Breast epithelium (tissue), 4 donors: ENCODE data around the gene PLEKHA5. TPM values are rescaled to one million over a fixed set of nuclear protein-coding genes. Genes with fewer than 3 reads are reported as not detected.

Experiments used
- DNase-seq, 2 donors: peaks; one replicate each; pipeline ENCODE4 v3.0.0-alpha.2; 2019; ENCODE audit warnings: low spot score in 2 of 2
- H3K27ac ChIP-seq, 2 donors: fragments of 200-600 bp; sonication (generic) in 1 of 2; one replicate each; pipeline ENCODE4 v1.5.1; 2016 to 2019; ENCODE audit warnings: mild to moderate bottlenecking in 1 of 2
- H3K27me3 ChIP-seq, 2 donors: fragments of 200-600 bp; sonication (generic) in 1 of 2; one replicate each; pipeline versions ENCODE4 v1.5.1 to v1.6.0; 2017 to 2019; ENCODE audit warnings: control low read depth in 1 of 2, mild to moderate bottlenecking in 1 of 2
- H3K36me3 ChIP-seq: fragments of 200-600 bp; one replicate; pipeline ENCODE4 v1.5.1; 2019
- H3K4me1 ChIP-seq, 2 donors: fragments of 200-600 bp; sonication (generic); one replicate each; pipeline ENCODE4 v1.5.1; 2016 to 2019; ENCODE audit warnings: control low read depth in 1 of 2
- H3K4me3 ChIP-seq, 3 donors: fragments of 200-600 bp; sonication (generic); 1 replicate in 2 of 3; 2 replicates in 1 of 3; pipeline ENCODE4 v1.5.1; 2016 to 2019; ENCODE audit warnings: mild to moderate bottlenecking in 3 of 3, moderate library complexity in 2 of 3
- H3K9me3 ChIP-seq, 2 donors: fragments of 200-600 bp; sonication (generic) in 1 of 2; one replicate each; pipeline ENCODE4 v1.5.1; 2016 to 2019; ENCODE audit warnings: control low read depth in 1 of 2
- CTCF ChIP-seq, 3 donors: fragments of 450-650 bp; IDR thresholded peaks; one replicate each; pipeline ENCODE4 v1.5.1; 2016 to 2017; ENCODE audit warnings: antibody characterized with exemption in 3 of 3, mild to moderate bottlenecking in 3 of 3, moderate library complexity in 3 of 3
- POLR2A ChIP-seq: fragments of 450-650 bp; IDR thresholded peaks from one replicate; pipeline ENCODE4 v1.6.1; 2016; ENCODE audit warnings: antibody characterized with exemption, mild to moderate bottlenecking, moderate library complexity
- POLR2AphosphoS5 ChIP-seq, 3 donors: sonication (generic); formaldehyde crosslinking; IDR thresholded peaks; one replicate each; pipeline ENCODE4 v1.6.1; 2017; ENCODE audit warnings: antibody characterized with exemption in 3 of 3
- intact Hi-C: fragments of 100-400 bp; cut with DNase I; formaldehyde crosslinking; loops from one replicate; pipeline ENCODE4 v1.15.1; 2023; ENCODE audit warnings: low total_unique reads
- total RNA-seq, 3 donors: library from RNA; depleted of rRNA; stranded (reverse); fragments of >200 nt; gene quantifications; one replicate each; pipeline ENCODE4 v1.1.0, GENCODE V29; 2016

Gene PLEKHA5
- total RNA-seq, 3 donors from 2014 or later, result 21.1 to 55.5 (median 49.8) TPM

DNA sequence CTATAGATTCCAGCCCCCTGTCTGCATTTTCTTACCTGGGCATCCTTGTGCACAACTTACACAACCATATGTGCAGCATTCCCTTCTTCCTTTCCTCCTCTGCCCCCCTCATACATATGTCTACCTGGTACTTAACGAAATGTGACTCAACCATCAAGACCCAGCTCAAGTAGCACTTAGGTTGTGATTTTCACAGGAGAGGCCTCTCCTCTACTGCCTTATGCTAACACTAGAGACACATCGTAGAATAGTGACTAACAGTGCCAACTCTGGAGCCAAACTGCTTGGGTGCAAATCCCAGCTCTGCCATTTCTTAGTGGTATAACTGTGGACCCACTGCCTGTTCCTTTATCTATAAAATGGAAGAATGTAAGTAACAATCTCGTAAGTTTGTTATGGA, 24.1 kb upstream of the PLEKHA5 start:
- no peak overlapping the region for H3K4me3 ChIP-seq
- H3K36me3 ChIP-seq, result no peaks in the 10 kb centered on the region
- H3K27ac ChIP-seq, result no peak overlapping the region
- TF ChIP-seq CTCF (IDR thresholded peaks at IDR 0.05) (no peak), POLR2AphosphoS5 (IDR thresholded peaks at IDR 0.05) (no peak), POLR2A (no peak)
- no peaks in the 10 kb centered on the region for H3K4me1 ChIP-seq
- DNase-seq, result no peak
- no peaks in the 10 kb centered on the region for H3K27me3 ChIP-seq
- H3K9me3 ChIP-seq, result no peaks in the 10 kb centered on the region
- intact Hi-C loops, result no loop called here

- no peak overlapping the region for H3K27ac ChIP-seq
- DNase-seq, result no peak
- no peaks in the 10 kb centered on the region for H3K9me3 ChIP-seq
- TF ChIP-seq POLR2AphosphoS5 (IDR thresholded peaks at IDR 0.05), result no peak
- no peak for TF ChIP-seq POLR2A
- no peak for TF ChIP-seq CTCF (IDR thresholded peaks at IDR 0.05)
- no peak overlapping the region for H3K4me3 ChIP-seq
- H3K36me3 ChIP-seq, result no peaks in the 10 kb centered on the region
- intact Hi-C loops, result no loop called here
- no peaks in the 10 kb centered on the region for H3K27me3 ChIP-seq
- H3K4me1 ChIP-seq, result no peaks in the 10 kb centered on the region
Observed at GRCh38 chr12:19107750-19108149, 21.8 kb upstream of the PLEKHA5 start.

DNA sequence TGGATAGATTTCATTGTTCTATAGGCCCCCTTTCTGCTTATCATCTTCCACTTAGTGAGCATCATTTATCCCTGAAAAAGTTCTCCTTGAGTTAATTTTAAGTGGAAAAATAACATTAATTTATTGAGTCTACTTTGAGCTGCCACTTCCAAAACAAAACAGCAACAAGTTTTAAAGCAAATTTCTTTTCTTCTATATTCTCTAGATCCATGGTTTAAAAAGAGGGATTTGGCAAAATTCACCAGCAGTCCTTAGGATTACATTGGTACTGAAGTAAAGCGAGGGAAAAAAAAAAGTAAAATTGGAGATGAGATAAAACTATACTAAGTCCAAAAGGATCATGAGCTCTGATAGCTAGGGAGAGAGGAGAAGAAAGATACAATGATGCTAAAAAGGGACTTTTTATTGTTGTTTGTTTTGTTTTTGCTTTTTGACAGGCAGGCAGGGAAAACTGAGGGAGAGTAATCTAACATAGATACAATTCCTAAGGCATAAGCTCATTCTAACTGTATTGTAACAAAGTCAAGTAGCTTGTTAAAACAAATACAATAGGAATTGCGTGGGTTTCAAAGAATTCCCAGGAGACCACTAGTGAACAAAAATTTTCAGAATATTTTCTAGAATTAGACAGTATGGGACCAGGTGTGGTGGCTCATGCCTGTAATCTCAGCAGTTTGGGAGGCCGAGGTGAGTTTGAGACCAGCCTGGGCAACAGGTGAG, 19.2 kb upstream of the PLEKHA5 start:
- Histone ChIP-seq H3K27me3 (no peaks in the 10 kb centered on the region), H3K4me1 (no peaks in the 10 kb centered on the region), H3K9me3 (no peaks in the 10 kb centered on the region), H3K36me3 (no peaks in the 10 kb centered on the region), H3K27ac (no peak overlapping the region), H3K4me3 (no peak overlapping the region)
- TF ChIP-seq CTCF (IDR thresholded peaks at IDR 0.05) (no peak), POLR2AphosphoS5 (IDR thresholded peaks at IDR 0.05) (no peak), POLR2A (no peak)
- DNase-seq, result no peak
- intact Hi-C loops, result no loop called here

- Histone ChIP-seq H3K36me3 (no peaks in the 10 kb centered on the region), H3K9me3 (no peaks in the 10 kb centered on the region), H3K27ac (no peak overlapping the region), H3K27me3 (no peaks in the 10 kb centered on the region), H3K4me1 (no peaks in the 10 kb centered on the region), H3K4me3 (no peak overlapping the region)
- intact Hi-C loops, result no loop called here
- DNase-seq, result no peak
- TF ChIP-seq CTCF (IDR thresholded peaks at IDR 0.05), result no peak
- no peak for TF ChIP-seq POLR2A
- TF ChIP-seq POLR2AphosphoS5 (IDR thresholded peaks at IDR 0.05), result no peak
Observed at GRCh38 chr12:19113464-19113863, 16.1 kb upstream of the PLEKHA5 start.

DNA sequence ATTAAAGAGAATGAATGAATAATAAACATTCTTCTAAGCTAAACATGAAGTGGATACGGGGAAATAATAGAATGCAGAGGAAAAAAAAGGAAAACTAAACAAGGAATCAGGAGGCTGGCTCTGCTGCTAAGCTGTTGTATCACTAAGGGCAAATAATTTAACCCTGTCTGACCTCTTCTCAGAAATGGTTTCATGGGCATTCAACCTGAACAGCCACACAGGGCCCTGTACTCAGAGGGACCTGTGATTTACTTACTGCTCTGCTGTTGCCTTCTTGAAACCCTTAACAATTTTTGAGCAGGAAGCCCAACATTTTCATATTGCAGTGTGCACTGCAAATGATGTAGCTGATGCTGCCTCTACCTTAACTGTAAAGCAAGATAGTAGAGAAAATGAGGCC, 14.2 kb upstream of the PLEKHA5 start:
- H3K36me3 ChIP-seq, result no peaks in the 10 kb centered on the region
- H3K27ac ChIP-seq, result no peak overlapping the region
- no peaks in the 10 kb centered on the region for H3K27me3 ChIP-seq
- H3K9me3 ChIP-seq, result no peaks in the 10 kb centered on the region
- H3K4me1 ChIP-seq, result no peaks in the 10 kb centered on the region
- intact Hi-C loops, result no loop called here
- DNase-seq, result no peak
- no peak overlapping the region for H3K4me3 ChIP-seq
- no peak for TF ChIP-seq POLR2AphosphoS5 (IDR thresholded peaks at IDR 0.05)
- no peak for TF ChIP-seq CTCF (IDR thresholded peaks at IDR 0.05)
- no peak for TF ChIP-seq POLR2A
